Suprapubic skin (tissue), 4 donors: ENCODE results near the gene C2orf92. TPM values are rescaled to one million over a fixed set of nuclear protein-coding genes. Genes with fewer than 3 reads are reported as not detected.

ENCODE experiments used
- DNase-seq, 2 donors: peaks; one replicate each; pipeline ENCODE4 v3.0.0-alpha.2; 2019; ENCODE audit warnings: low spot score in 2 of 2
- H3K27ac ChIP-seq: fragments of 200-600 bp; sonication (generic); one replicate; pipeline ENCODE4 v1.5.1; 2019
- H3K27me3 ChIP-seq: fragments of 200-600 bp; sonication (generic); one replicate; pipeline ENCODE4 v1.5.1; 2019
- H3K36me3 ChIP-seq: fragments of 200-600 bp; sonication (generic); one replicate; pipeline ENCODE4 v1.5.1; 2019
- H3K4me1 ChIP-seq: fragments of 200-600 bp; sonication (generic); one replicate; pipeline ENCODE4 v1.5.1; 2019
- H3K4me3 ChIP-seq: fragments of 200-600 bp; sonication (generic); one replicate; pipeline ENCODE4 v1.5.1; 2019; ENCODE audit warnings: mild to moderate bottlenecking
- H3K9me3 ChIP-seq: fragments of 200-600 bp; sonication (generic); one replicate; pipeline ENCODE4 v1.5.1; 2019
- CTCF ChIP-seq, 2 donors: fragments of 200-600 bp in 1 of 2; fragments of 450-650 bp in 1 of 2; sonication (generic) in 1 of 2; IDR thresholded peaks; one replicate each; pipeline ENCODE4 v1.5.1; 2016 to 2019; ENCODE audit warnings: antibody characterized with exemption in 2 of 2, mild to moderate bottlenecking in 1 of 2, moderate library complexity in 1 of 2
- EP300 ChIP-seq: sonication (generic); formaldehyde crosslinking; IDR thresholded peaks from one replicate; pipeline ENCODE4 v1.6.1; 2017; ENCODE audit warnings: antibody characterized with exemption
- POLR2A ChIP-seq, 2 donors: fragments of 450-650 bp; IDR thresholded peaks; one replicate each; pipeline ENCODE4 v1.6.1; 2017; ENCODE audit warnings: antibody characterized with exemption in 2 of 2, mild to moderate bottlenecking in 2 of 2, moderate library complexity in 2 of 2
- POLR2AphosphoS5 ChIP-seq, 3 donors: sonication (generic); formaldehyde crosslinking; IDR thresholded peaks; one replicate each; pipeline ENCODE4 v1.6.1; 2017; ENCODE audit warnings: antibody characterized with exemption in 3 of 3
- WGBS: methylation state at CpG from one replicate; pipeline ENCODE4 v1.1.5; 2018; 5-methylcytosine and 5-hydroxymethylcytosine counted together
- total RNA-seq, 4 donors: library from RNA; depleted of rRNA; stranded (reverse); fragments of >200 nt; gene quantifications; one replicate each; pipeline ENCODE4 v1.1.0, GENCODE V29; 2016

Gene C2orf92
- total RNA-seq, 4 donors from 2014 or later = 4.5 to 45.7 (median 14.7) TPM

GRCh38 chr2:97739020-97739892 is 69.7 kb downstream of the C2orf92 start:
- DNase-seq = peak in 1 of 2 donors; percentile 72
- WGBS = 88% methylated on average over 11 of the region's 23 CpGs
- H3K27me3 ChIP-seq = no peaks in the 10 kb centered on the region
- TF ChIP-seq POLR2AphosphoS5 (IDR thresholded peaks at IDR 0.05) = no peak
- TF ChIP-seq CTCF (IDR thresholded peaks at IDR 0.05) = no peak
- no peak for TF ChIP-seq EP300
- no peak for TF ChIP-seq POLR2A (IDR thresholded peaks at IDR 0.05)
- peaks cover 8% of the 10 kb centered on the region for H3K4me1 ChIP-seq
- H3K27ac ChIP-seq = no peak overlapping the region
- no peak overlapping the region for H3K4me3 ChIP-seq
- H3K36me3 ChIP-seq = no peaks in the 10 kb centered on the region
- H3K9me3 ChIP-seq = no peaks in the 10 kb centered on the region

GRCh38 chr2:97739893-97740245 is 70.4 kb downstream of the C2orf92 start:
- Histone ChIP-seq H3K36me3 (no peaks in the 10 kb centered on the region), H3K9me3 (no peaks in the 10 kb centered on the region), H3K27ac (no peak overlapping the region), H3K27me3 (no peaks in the 10 kb centered on the region), H3K4me3 (no peak overlapping the region), H3K4me1 (peaks cover 8% of the 10 kb centered on the region)
- DNase-seq = no peak
- 56% methylated on average over 3 of the region's 5 CpGs for WGBS
- TF ChIP-seq EP300 (no peak), POLR2A (IDR thresholded peaks at IDR 0.05) (no peak), POLR2AphosphoS5 (IDR thresholded peaks at IDR 0.05) (no peak), CTCF (IDR thresholded peaks at IDR 0.05) (no peak)

GRCh38 chr2:97740590-97741182 is 71.2 kb downstream of the C2orf92 start:
- 38% methylated on average over 18 of the region's 19 CpGs for WGBS
- TF ChIP-seq EP300 (no peak), CTCF (IDR thresholded peaks at IDR 0.05) (peak; percentile 29 to 72)
- H3K27ac ChIP-seq = no peak overlapping the region
- H3K36me3 ChIP-seq = no peaks in the 10 kb centered on the region
- H3K4me1 ChIP-seq = peaks cover 8% of the 10 kb centered on the region
- peak in 1 of 2 donors; percentile 78 for DNase-seq
- no peaks in the 10 kb centered on the region for H3K27me3 ChIP-seq
- H3K4me3 ChIP-seq = no peak overlapping the region
- H3K9me3 ChIP-seq = no peaks in the 10 kb centered on the region

- no peaks in the 10 kb centered on the region for H3K9me3 ChIP-seq
- H3K36me3 ChIP-seq = no peaks in the 10 kb centered on the region
- 82% methylated on average over 16 of the region's 20 CpGs for WGBS
- no peak overlapping the region for H3K4me3 ChIP-seq
- no peak overlapping the region for H3K27ac ChIP-seq
- H3K4me1 ChIP-seq = peaks cover 8% of the 10 kb centered on the region
- peak in 1 of 2 donors; percentile 76 for DNase-seq
- H3K27me3 ChIP-seq = no peaks in the 10 kb centered on the region
- no peak for TF ChIP-seq CTCF (IDR thresholded peaks at IDR 0.05)
- no peak for TF ChIP-seq POLR2AphosphoS5 (IDR thresholded peaks at IDR 0.05)
- no peak for TF ChIP-seq EP300
- no peak for TF ChIP-seq POLR2A (IDR thresholded peaks at IDR 0.05)
Measured at GRCh38 chr2:97741251-97741650, 71.7 kb downstream of the C2orf92 start.

GRCh38 chr2:97741686-97742085 is 72.2 kb downstream of the C2orf92 start:
- H3K27me3 ChIP-seq = no peaks in the 10 kb centered on the region
- no peaks in the 10 kb centered on the region for H3K36me3 ChIP-seq
- peaks cover 8% of the 10 kb centered on the region for H3K4me1 ChIP-seq
- no peak overlapping the region for H3K27ac ChIP-seq
- 82% methylated on average over 4 of the region's 4 CpGs for WGBS
- DNase-seq = peak in 1 of 2 donors; percentile 41
- no peaks in the 10 kb centered on the region for H3K9me3 ChIP-seq
- H3K4me3 ChIP-seq = no peak overlapping the region
- no peak for TF ChIP-seq EP300
- no peak for TF ChIP-seq POLR2AphosphoS5 (IDR thresholded peaks at IDR 0.05)
- TF ChIP-seq CTCF (IDR thresholded peaks at IDR 0.05) = no peak
- no peak for TF ChIP-seq POLR2A (IDR thresholded peaks at IDR 0.05)
